ENCODE data around the gene NPC2.

DNA sequence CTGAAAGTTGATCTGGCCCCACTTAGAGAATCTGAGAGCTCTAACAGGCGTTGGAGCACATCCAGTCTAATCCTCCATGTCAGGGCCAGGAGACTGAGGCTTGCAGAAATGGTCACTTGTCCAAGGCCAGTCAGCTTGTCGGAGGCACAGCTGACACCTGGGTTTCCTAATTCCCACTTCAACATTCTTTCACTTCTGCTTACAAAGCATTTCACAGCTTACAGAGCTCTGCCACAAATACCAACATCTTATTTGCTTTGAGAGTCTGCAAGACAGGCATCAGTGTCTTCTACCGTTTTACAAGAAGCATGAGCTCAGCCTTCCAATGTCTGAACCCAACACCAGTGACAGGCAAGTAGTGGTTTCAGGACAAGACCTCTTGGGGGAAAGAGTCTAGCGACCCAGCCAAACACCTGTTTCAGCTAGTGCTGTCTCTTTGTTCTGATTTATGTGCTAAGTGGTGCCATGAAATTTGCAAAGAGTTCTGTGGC, 32.3 kb upstream of the NPC2 start:
- TF ChIP-seq ZNF8 (CRISPR knock-in tag; IDR thresholded peaks at IDR 0.05) (no peak), PPARA (CRISPR knock-in tag; IDR thresholded peaks at IDR 0.05; ENCODE audit: borderline replicate concordance) (no peak), ZC3H10 (CRISPR knock-in tag; IDR thresholded peaks at IDR 0.05) (no peak)
- TF ChIP-seq, protein P1, sequence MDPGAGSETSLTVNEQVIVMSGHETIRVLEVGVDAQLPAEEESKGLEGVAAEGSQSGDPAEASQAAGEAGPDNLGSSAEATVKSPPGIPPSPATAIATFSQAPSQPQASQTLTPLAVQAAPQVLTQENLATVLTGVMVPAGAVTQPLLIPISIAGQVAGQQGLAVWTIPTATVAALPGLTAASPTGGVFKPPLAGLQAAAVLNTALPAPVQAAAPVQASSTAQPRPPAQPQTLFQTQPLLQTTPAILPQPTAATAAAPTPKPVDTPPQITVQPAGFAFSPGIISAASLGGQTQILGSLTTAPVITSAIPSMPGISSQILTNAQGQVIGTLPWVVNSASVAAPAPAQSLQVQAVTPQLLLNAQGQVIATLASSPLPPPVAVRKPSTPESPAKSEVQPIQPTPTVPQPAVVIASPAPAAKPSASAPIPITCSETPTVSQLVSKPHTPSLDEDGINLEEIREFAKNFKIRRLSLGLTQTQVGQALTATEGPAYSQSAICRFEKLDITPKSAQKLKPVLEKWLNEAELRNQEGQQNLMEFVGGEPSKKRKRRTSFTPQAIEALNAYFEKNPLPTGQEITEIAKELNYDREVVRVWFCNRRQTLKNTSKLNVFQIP (CRISPR knock-in tag; IDR thresholded peaks at IDR 0.05; ENCODE audit: borderline replicate concordance, low read depth), result no peak

All from SK-N-SH treated with all-trans-retinoic acid at 6 μM for 48 hours (cell line).